Measurements from ENCODE around the gene PPM1J. TPM values are rescaled to one million over a fixed set of nuclear protein-coding genes. Genes with fewer than 3 reads are reported as not detected.

Gene PPM1J
- total RNA-seq, 4 donors from 2014 or later: 11.9 to 16.5 (median 13.9) TPM

DNA sequence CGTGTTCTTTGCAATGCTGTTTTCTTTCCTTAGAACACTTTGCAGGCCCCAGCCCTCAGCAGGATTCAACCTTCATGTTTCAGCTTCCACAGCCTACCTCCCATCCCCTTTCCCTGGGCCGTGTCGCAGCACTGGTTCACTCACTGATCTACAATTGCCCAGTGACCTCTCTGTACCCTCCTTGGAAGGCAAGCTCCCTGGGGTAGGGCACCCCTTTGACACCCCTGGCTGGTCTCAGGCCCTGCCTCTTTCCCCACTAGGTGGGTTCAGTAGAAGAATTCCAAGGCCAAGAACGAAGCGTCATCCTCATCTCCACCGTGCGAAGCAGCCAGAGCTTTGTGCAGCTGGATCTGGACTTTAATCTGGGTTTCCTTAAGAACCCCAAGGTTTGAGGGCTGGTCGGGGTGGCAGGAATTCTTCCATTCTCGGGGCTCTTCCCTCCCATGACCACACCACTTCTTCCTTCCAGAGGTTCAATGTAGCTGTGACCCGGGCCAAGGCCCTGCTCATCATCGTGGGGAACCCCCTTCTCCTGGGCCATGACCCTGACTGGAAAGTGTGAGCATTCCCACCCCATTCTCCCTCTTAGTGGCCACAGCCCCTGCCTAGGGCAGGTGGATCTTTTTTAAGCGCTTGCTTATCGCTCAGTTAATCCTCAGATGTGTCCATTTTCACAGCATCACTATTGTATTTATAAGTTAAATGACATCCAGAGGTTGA is 15.5 kb downstream of the PPM1J start:
- intact Hi-C loops (cut with DNase I; ENCODE audit: low total_unique reads): loop anchor here (10.0 kb wide), 1 partner anchor 195 kb away; the partner anchor contains the start of gene WNT2B
- no peak for DNase-seq (ENCODE audit: low spot score in 2 of 2)
- TF ChIP-seq POLR2A (IDR thresholded peaks at IDR 0.05): no peak
- TF ChIP-seq, protein P1, sequence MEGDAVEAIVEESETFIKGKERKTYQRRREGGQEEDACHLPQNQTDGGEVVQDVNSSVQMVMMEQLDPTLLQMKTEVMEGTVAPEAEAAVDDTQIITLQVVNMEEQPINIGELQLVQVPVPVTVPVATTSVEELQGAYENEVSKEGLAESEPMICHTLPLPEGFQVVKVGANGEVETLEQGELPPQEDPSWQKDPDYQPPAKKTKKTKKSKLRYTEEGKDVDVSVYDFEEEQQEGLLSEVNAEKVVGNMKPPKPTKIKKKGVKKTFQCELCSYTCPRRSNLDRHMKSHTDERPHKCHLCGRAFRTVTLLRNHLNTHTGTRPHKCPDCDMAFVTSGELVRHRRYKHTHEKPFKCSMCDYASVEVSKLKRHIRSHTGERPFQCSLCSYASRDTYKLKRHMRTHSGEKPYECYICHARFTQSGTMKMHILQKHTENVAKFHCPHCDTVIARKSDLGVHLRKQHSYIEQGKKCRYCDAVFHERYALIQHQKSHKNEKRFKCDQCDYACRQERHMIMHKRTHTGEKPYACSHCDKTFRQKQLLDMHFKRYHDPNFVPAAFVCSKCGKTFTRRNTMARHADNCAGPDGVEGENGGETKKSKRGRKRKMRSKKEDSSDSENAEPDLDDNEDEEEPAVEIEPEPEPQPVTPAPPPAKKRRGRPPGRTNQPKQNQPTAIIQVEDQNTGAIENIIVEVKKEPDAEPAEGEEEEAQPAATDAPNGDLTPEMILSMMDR (IDR thresholded peaks at IDR 0.05): no peak
- no peak overlapping the region for H3K4me3 ChIP-seq (ENCODE audit: low read depth, poor library complexity, severe bottlenecking)
- WGBS, 2 donors: 64 to 74% methylated on average over 13 of the region's 13 CpGs

DNA sequence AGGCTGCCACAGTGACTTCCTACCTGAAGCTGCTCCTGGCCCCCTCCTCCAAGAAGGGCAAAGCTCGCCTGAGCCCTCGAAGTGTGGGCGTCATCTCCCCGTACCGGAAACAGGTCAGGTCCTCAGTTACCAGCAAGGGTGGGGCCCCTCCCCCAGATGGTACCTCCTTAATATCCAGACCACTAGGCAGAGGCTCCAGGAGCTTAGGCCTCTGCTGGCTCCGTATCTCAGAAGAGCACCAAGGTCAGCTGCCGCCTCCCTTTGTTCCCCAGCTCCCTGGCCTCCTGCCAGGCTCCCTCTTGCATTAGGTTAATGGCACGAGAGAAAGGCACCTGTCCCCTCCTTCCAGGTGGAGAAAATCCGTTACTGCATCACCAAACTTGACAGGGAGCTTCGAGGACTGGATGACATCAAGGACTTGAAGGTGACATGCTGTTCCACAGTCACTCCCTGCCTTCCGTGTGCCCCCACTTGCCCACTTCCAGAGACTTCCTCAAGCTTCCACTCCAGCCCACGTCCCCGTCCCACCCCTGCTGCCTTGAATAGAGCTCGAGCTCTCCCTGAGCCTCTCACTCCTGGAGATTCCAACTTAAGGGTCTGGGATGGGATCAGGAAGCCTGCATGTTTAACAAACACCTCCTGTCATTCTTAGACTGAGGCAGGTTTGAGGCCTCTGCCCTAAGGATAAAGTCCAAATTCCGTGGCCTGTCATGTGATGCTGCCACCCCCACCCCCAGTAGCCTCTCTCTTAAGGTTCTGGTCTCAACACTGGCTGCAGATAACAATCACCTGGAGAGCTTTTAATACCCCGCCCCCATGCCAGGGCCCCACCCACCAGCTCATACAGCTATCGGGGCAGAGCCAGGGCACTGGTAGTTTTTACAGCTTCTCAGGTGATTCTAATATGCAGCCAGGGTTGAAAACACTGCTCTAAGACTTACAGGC is 16.5 kb downstream of the PPM1J start:
- WGBS, 2 donors: 63 to 65% methylated on average over 16 to 17 of the region's 17 CpGs
- intact Hi-C loops (cut with DNase I; ENCODE audit: low total_unique reads): no loop called here
- no peak overlapping the region for H3K4me3 ChIP-seq (ENCODE audit: low read depth, poor library complexity, severe bottlenecking)
- TF ChIP-seq, protein P1 (IDR thresholded peaks at IDR 0.05): no peak
- no peak for TF ChIP-seq POLR2A (IDR thresholded peaks at IDR 0.05)
- DNase-seq (ENCODE audit: low spot score in 2 of 2): no peak

DNA sequence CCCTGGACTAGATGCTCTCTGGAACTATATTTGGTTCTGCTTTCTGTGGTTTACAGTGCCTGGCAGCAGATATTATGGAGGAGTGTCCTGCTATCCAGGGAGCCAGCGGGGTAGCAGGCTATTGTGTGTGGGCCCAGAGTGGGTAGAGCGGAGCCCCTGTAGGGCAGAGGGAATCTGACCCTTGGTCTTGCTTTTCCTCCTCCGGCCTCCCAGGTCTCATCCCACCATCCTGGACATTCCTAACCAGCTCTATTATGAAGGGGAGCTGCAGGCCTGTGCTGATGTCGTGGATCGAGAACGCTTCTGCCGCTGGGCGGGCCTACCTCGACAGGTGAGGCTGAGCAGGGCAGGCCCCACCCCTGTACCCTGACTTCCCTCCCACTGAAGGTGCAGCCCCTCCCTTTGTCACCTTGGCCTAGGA is 17.3 kb downstream of the PPM1J start:
- intact Hi-C loops (cut with DNase I; ENCODE audit: low total_unique reads): no loop called here

DNA sequence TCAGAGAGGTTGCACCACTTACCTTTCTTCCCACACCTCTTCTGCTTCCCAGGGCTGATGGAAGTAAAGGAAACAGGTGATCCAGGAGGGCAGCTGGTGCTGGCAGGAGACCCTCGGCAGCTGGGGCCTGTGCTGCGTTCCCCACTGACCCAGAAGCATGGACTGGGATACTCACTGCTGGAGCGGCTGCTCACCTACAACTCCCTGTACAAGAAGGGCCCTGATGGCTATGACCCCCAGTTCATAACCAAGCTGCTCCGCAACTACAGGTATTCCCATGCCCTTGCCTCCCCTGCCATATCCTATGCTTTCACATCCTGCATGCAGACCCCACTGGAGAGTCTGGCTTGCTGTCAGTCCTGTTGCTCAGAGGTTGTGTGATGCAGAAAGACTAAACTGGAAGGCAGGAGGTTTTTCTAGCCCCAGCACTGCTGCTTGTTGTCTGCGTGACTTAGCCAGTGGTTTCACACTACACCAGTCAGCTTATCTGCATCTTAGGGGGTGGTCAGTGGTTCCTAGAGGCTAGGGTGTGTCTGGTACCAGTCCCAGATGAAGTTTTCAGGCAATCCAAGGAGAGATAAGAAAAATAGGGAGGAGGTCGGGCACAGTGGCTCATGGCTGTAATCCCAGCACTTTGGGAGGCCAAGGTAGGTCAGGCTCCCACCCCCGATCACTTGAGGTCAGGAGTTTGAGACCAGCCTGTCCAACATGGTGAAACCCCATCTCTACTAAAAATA is 18.4 kb downstream of the PPM1J start:
- no peak overlapping the region for H3K4me3 ChIP-seq (ENCODE audit: low read depth, poor library complexity, severe bottlenecking)
- 83 to 89% methylated on average over 7 of the region's 7 CpGs for WGBS, 2 donors
- peak in 1 of 2 donors; percentile 59 for DNase-seq (ENCODE audit: low spot score in 2 of 2)
- intact Hi-C loops (cut with DNase I; ENCODE audit: low total_unique reads): no loop called here
- TF ChIP-seq, protein P1 (IDR thresholded peaks at IDR 0.05): no peak
- TF ChIP-seq POLR2A (IDR thresholded peaks at IDR 0.05): no peak

More for the DNA sequence above, 17.3 kb downstream of the PPM1J start:
- 89 to 90% methylated on average over 9 of the region's 9 CpGs for WGBS, 2 donors
- H3K4me3 ChIP-seq (ENCODE audit: low read depth, poor library complexity, severe bottlenecking): no peak overlapping the region
- TF ChIP-seq, protein P1 (IDR thresholded peaks at IDR 0.05): no peak
- TF ChIP-seq POLR2A (IDR thresholded peaks at IDR 0.05): no peak
- peak in 1 of 2 donors; percentile 79 for DNase-seq (ENCODE audit: low spot score in 2 of 2)

DNA sequence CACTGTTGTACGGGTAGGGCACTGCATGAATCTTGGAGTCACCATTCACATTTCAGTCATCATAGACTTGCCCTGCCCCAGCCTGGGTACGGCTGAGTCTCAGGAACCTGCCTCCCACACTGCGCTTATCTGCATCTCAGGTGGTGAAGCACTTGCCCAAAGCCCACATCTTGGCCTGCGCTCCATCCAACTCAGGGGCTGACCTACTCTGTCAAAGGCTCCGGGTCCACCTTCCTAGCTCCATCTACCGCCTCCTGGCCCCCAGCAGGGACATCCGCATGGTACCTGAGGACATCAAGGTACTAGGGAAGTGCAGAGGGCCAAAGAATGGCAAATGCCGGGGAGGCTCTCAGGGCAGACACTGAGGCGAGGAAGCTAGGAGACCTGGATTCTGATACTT is 19.9 kb downstream of the PPM1J start:
- no peak overlapping the region for H3K4me3 ChIP-seq (ENCODE audit: low read depth, poor library complexity, severe bottlenecking)
- intact Hi-C loops (cut with DNase I; ENCODE audit: low total_unique reads): no loop called here
- peak in 1 of 2 donors; percentile 80 for DNase-seq (ENCODE audit: low spot score in 2 of 2)
- WGBS, 2 donors: 93 to 99% methylated on average over 9 of the region's 9 CpGs
- TF ChIP-seq, protein P1 (IDR thresholded peaks at IDR 0.05): no peak
- TF ChIP-seq POLR2A (IDR thresholded peaks at IDR 0.05): no peak

Data from lower leg skin (tissue), 4 donors.